Heart left ventricle (tissue), 16 donors: ENCODE measurements around the gene POLR2J3. TPM values are rescaled to one million over a fixed set of nuclear protein-coding genes. Genes with fewer than 3 reads are reported as not detected.
"Not testable (repeated sequence)": the region's sequence is repeated elsewhere in the genome, so short reads cannot be mapped to it uniquely, and the experiment has no call there.

Source experiments
- ATAC-seq, 4 donors: fragments of 200-7000 bp; cut with Tn5 transposase; one replicate each; pipeline ENCODE4 v1.9.1; 2020 to 2022; ENCODE audit warnings: moderate library complexity in 4 of 4, mild to moderate bottlenecking in 3 of 4, moderate number of reproducible peaks in 1 of 4
- DNase-seq, 5 donors: peaks; one replicate each; pipeline ENCODE4 v3.0.0-alpha.2; 2020
- H3K27ac ChIP-seq, 12 donors: fragments of 200-600 bp; sonication (generic) in 4 of 12; one replicate each; pipeline versions ENCODE4 v1.5.0 to v1.8.0; 2016 to 2022; ENCODE audit warnings: mild to moderate bottlenecking in 2 of 12
- H3K27me3 ChIP-seq, 9 donors: fragments of 200-600 bp; sonication (generic) in 2 of 9; one replicate each; pipeline versions ENCODE4 v1.5.1 to v1.8.0; 2016 to 2022; ENCODE audit warnings: mild to moderate bottlenecking in 3 of 9
- H3K36me3 ChIP-seq, 9 donors: fragments of 200-600 bp; sonication (generic) in 2 of 9; one replicate each; pipeline versions ENCODE4 v1.5.0 to v1.8.0; 2018 to 2022; ENCODE audit warnings: mild to moderate bottlenecking in 2 of 9
- H3K4me1 ChIP-seq, 12 donors: fragments of 200-600 bp; sonication (generic) in 4 of 12; one replicate each; pipeline versions ENCODE4 v1.5.0 to v1.8.0; 2016 to 2022; ENCODE audit warnings: mild to moderate bottlenecking in 3 of 12
- H3K4me3 ChIP-seq, 12 donors: fragments of 200-600 bp; sonication (generic) in 4 of 12; one replicate each; pipeline versions ENCODE4 v1.5.0 to v1.8.0; 2017 to 2022; ENCODE audit warnings: mild to moderate bottlenecking in 9 of 12, moderate library complexity in 4 of 12
- H3K9me3 ChIP-seq, 12 donors: fragments of 200-600 bp; sonication (generic) in 4 of 12; one replicate each; pipeline versions ENCODE4 v1.5.0 to v1.8.0; 2016 to 2022; ENCODE audit warnings: mild to moderate bottlenecking in 1 of 12
- WGBS, 4 donors: extraction: QIAGEN DNeasy Blood & Tissue Kit in 2 of 4; methylation state at CpG; one replicate each; pipeline versions ENCODE4 v1.1.5 to v1.1.7; 2013 to 2018; 5-methylcytosine and 5-hydroxymethylcytosine counted together
- intact Hi-C, 10 donors: fragments of 100-400 bp; cut with DNase I; formaldehyde crosslinking; loops; one replicate each; pipeline versions ENCODE4 v1.11.1 to v1.14.2; 2022
- polyA plus RNA-seq, 2 donors: library from polyadenylated mRNA; stranded (reverse); fragments of 200-250 nt; gene quantifications; one replicate each; pipeline ENCODE4 v1.2.3, GENCODE V29; 2013
- total RNA-seq, 9 donors: library from RNA; depleted of rRNA in 2 of 9; stranded (reverse); fragments of >200 nt in 2 of 9; fragmentation: NEBNext Ultra II Directional in 3 of 9; extraction: Animal tissue kit (Norgen Biotek cat#: 25700) in 3 of 9; gene quantifications; one replicate each; pipeline versions ENCODE4 v1.1.0 to v1.2.4, GENCODE V29; 2016 to 2023
- donor health status: ischemic (EF 13 %, LVEDD 7.1; RV severe dilation, severe dysfunction).
- donor health status: healthy with polysubstance abuse.
- donor health status: DM: no; HTN: yes; CAD: no.
- donor health status: DM: no; HTN: no; CAD: no.
- donor health status: ischemic (EF 25% LVEDD 6.9; RV normal size, moderate dysfunction).
- donor health status: ischemic (EF 25% LVEDD 5.7; RV mildly dilated, moderate dysfunction).
- donor health status: healthy.
- donor health status: DM: yes; HTN: yes; CAD: no.
- donor health status: ischemic (EF 35%, LVEDD 5.7; RV mildly dilated, moderate dysfunction).
- donor health status: nonischemic (EF 11% LVEDD 7.7; RV severe dilation, severe dysfunction).
- donor health status: DM: yes; HTN: yes; CAD: no.
- donor health status: PGD.
- donor health status: ischemic (EF 29% LVEDD 5.4; RV normal size, mild dysfunction).
- donor health status: nonischemic (EF 23%, LVEDD 6.1; RV moderate dilation, normal function).

The POLR2J3 gene
- total and polyA plus RNA-seq, 11 donors = 4.8 to 67.7 (median 14.6) TPM

DNA sequence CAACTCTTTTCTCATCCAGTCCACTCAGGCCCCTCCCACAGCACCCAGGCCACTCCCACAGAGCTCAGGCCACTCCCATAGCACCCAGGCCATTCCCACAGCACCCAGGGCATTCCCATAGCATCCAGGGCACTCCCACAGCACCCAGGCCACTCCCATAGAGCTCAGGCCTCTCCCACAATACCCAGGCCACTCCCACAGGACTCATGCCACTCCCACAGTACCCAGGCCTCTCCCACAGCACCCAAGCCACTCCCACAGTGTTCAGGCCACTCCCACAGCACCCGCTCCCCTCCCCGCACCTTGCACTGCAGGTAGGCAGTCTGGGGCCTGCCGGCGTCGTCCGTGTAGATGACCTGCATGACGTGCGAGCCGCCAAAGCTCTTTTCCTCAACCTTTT lies 17.5 kb upstream of the POLR2J3 start:
- DNase-seq, H3K36me3 ChIP-seq, H3K4me3 ChIP-seq, H3K9me3 ChIP-seq, H3K27me3 ChIP-seq, intact Hi-C loops, H3K27ac ChIP-seq, H3K4me1 ChIP-seq: not testable (repeated sequence)
- no CpG with 5 or more reads among the region's 9 CpGs for WGBS, 4 donors
- ATAC-seq = peak in 3 of 4 donors; percentile 31 to 53 (median 46)

DNA sequence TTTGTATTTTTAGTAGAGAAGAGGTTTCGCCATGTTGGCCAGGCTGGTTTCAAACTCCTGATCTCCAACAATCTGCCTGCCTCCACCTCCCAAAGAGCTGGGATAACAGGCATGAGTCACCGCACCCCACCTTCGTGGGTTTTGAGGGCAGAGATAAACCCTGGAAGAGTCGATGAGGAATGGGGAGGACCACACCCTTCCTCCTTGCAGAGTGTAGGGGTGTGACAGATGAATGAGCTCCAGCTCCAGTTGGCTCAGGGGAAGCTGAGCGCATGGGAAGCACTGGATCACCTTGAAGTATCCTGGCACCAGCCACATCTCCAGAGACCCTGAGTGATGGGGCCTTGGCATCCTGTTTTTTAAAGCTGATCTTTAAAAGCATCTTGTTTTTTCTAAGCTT lies 11.1 kb upstream of the POLR2J3 start:
- intact Hi-C loops, ATAC-seq, H3K4me1 ChIP-seq, H3K9me3 ChIP-seq, H3K4me3 ChIP-seq, H3K27ac ChIP-seq, H3K36me3 ChIP-seq, DNase-seq, H3K27me3 ChIP-seq: not testable (repeated sequence)
- WGBS, 4 donors = no CpG with 5 or more reads among the region's 5 CpGs

- no CpG with 5 or more reads among the region's 5 CpGs for WGBS, 4 donors
- H3K27ac ChIP-seq, H3K27me3 ChIP-seq, H3K4me3 ChIP-seq, intact Hi-C loops, H3K36me3 ChIP-seq, H3K4me1 ChIP-seq, DNase-seq, H3K9me3 ChIP-seq: not testable (repeated sequence)
- ATAC-seq = peak in 1 of 4 donors; percentile 2
These were observed 9.3 kb upstream of the POLR2J3 start for GRCh38 chr7:102581722-102582121.

DNA sequence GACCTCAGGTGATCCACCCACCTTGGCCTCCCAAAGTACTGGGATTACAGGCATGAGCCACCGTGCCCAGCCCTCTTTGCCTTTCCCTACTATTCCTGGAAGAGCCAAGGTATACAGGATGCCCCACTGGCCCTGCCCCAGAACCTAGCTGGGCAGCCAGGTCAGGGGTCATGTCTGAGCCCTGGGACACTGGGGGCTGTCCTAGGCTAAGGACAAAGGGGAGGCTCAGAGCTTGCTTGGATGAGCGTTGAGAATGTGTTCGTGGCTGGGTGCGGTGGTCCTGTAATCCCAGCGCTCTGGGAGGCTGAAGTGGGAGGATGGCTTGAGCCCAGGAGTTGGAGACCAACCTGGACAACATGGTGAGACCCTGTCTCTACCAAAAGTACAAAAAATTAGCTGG lies 6.1 kb upstream of the POLR2J3 start:
- intact Hi-C loops = not testable (repeated sequence)
- ATAC-seq = peak in 2 of 4 donors; percentile 12 to 20
- 40 to 87% (median 81%) methylated on average over 2 to 5 of the region's 5 CpGs for WGBS, 4 donors

GRCh38 chr7:102577315-102578240 lies 5.2 kb upstream of the POLR2J3 start:
- intact Hi-C loops, H3K27ac ChIP-seq, H3K4me1 ChIP-seq, H3K4me3 ChIP-seq, H3K27me3 ChIP-seq, H3K36me3 ChIP-seq, H3K9me3 ChIP-seq: not testable (repeated sequence)
- 78 to 83% (median 81%) methylated on average over 6 to 7 of the region's 7 CpGs for WGBS, 4 donors
- ATAC-seq (peak in 1 of 4 donors; percentile 12), DNase-seq (peak; percentile 7 to 35 (median 8))

More for the DNA sequence above, 6.1 kb upstream of the POLR2J3 start:
- not testable (repeated sequence) for H3K36me3 ChIP-seq, H3K27me3 ChIP-seq, H3K4me3 ChIP-seq, H3K27ac ChIP-seq, H3K4me1 ChIP-seq, H3K9me3 ChIP-seq
- peak in 4 of 5 donors; percentile 9 to 52 (median 14) for DNase-seq

DNA sequence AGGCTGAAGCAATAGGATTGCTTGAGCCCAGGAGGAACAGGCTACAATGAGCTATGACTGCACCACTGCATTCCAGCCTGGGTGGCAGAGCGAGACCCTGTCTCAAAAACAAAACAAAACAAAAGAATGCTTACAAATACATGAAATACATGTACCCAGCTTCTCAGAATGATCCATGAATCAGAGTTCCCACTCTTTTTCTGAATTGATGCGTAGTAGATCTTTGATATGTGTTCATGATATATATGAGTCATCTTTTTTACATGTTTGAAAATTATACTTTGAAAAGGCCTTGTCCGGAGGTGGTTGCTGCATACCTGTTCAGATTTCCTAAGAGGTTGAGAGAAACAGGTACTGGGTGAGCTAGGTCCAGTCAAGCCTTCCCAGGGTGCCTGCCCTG lies 4.0 kb upstream of the POLR2J3 start:
- H3K27ac ChIP-seq, H3K36me3 ChIP-seq, H3K9me3 ChIP-seq, H3K27me3 ChIP-seq, intact Hi-C loops, H3K4me3 ChIP-seq, ATAC-seq, DNase-seq, H3K4me1 ChIP-seq: not testable (repeated sequence)
- no CpG with 5 or more reads among the region's 3 CpGs for WGBS, 4 donors

GRCh38 chr7:102574607-102575006 lies 2.2 kb upstream of the POLR2J3 start:
- H3K36me3 ChIP-seq, H3K27me3 ChIP-seq, intact Hi-C loops, H3K9me3 ChIP-seq, H3K4me3 ChIP-seq, DNase-seq, H3K4me1 ChIP-seq, ATAC-seq, H3K27ac ChIP-seq: not testable (repeated sequence)
- no CpG with 5 or more reads among the region's 6 CpGs for WGBS, 4 donors

- DNase-seq = peak in 3 of 5 donors; percentile 11 to 53 (median 21)
- H3K27me3 ChIP-seq, H3K9me3 ChIP-seq, intact Hi-C loops, ATAC-seq, H3K27ac ChIP-seq, H3K4me3 ChIP-seq, H3K4me1 ChIP-seq: not testable (repeated sequence)
- WGBS, 4 donors = 75 to 95% (median 93%) methylated on average over 4 to 5 of the region's 11 CpGs; no CpG with 5 or more reads in 1 of the 4 donors
- peaks cover 0 to 15% (median 0%) of the 10 kb centered on the region in 9 donors for H3K36me3 ChIP-seq
These were observed 3.8 kb downstream of the POLR2J3 start for GRCh38 chr7:102568620-102569019.

GRCh38 chr7:102550808-102551422 lies 21.5 kb downstream of the POLR2J3 start, which contains the start of gene SPDYE2:
Gene SPDYE2, plus strand, starts transcription at chr7:102551226. Its CDS starts 2,030 bp downstream, at chr7:102553256.
- H3K36me3 ChIP-seq, DNase-seq, H3K27me3 ChIP-seq, intact Hi-C loops, H3K4me1 ChIP-seq, H3K27ac ChIP-seq, H3K4me3 ChIP-seq, H3K9me3 ChIP-seq: not testable (repeated sequence)
- no CpG with 5 or more reads among the region's 6 CpGs for WGBS, 4 donors
- ATAC-seq = peak in 2 of 4 donors; percentile 48 to 68

DNA sequence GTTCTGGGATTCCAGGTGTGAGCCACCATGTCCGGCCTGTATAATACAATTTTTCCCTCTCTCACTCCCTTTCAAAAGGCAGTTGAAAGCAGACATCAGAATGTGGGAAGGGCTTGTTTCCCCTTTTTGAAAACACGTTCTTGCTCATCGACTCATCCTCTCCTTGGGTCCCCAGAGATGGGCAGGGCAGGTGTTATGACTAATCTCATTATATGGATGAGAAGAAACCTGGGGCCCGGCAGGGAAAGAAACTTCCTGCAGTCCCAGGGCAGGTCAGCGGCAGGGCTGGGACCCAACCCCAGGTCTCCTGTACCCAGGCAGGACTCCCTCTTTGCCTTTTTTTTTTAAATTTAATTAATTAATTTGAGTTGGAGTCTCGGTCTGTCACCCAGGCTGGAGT lies 26.0 kb downstream of the POLR2J3 start:
- ATAC-seq, H3K27ac ChIP-seq, H3K36me3 ChIP-seq, H3K4me1 ChIP-seq, intact Hi-C loops, H3K4me3 ChIP-seq, DNase-seq, H3K9me3 ChIP-seq, H3K27me3 ChIP-seq: not testable (repeated sequence)
- WGBS, 4 donors = 88 to 91% methylated on average over 1 to 2 of the region's 6 CpGs; no CpG with 5 or more reads in 2 of the 4 donors

DNA sequence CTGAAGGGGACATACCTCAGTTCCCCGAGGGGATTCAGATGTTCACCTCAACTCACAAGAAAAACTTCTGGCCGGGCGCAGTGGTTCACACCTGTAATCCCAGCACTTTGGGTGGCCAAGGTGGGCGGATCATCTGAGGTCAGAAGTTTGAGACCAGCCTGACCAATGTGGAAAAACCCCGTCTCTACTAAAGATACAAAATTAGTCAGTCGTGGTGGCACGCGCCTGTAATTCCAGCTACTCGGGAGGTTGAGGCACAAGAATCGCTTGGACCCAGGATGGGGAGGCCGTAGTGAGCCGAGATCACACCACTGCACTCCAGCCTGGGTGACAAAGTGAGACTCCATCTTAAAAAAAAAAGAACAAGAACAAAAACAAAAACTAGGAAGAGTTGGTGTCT lies 27.1 kb downstream of the POLR2J3 start:
- ATAC-seq, H3K4me3 ChIP-seq, H3K36me3 ChIP-seq, H3K9me3 ChIP-seq, H3K27ac ChIP-seq, intact Hi-C loops, H3K4me1 ChIP-seq, H3K27me3 ChIP-seq: not testable (repeated sequence)
- peak in 1 of 5 donors; percentile 3 for DNase-seq
- WGBS, 4 donors = 95 to 98% (median 97%) methylated on average over 7 to 8 of the region's 12 CpGs; no CpG with 5 or more reads in 1 of the 4 donors
